HCT116 (cell line): ENCODE results near the gene TMC1. TPM values are rescaled to one million over a fixed set of nuclear protein-coding genes. Genes with fewer than 3 reads are reported as not detected.

Source experiments
- ATAC-seq: fragments of 200-7000 bp; cut with Tn5 transposase; 2 replicates; pipeline ENCODE4 v1.9.1; 2020; ENCODE audit warnings: mild to moderate bottlenecking, moderate library complexity
- BruUV-seq: library from RNA; stranded (reverse); fragments of 400-500 nt; replicated peaks from 2 replicates; lab custom pipeline; 2021; lab: Mats Ljungman, UMichigan
- CTCF ChIA-PET: fragments of 300-600 bp; sonication (Branson Sonifier 250); formaldehyde crosslinking; loops from one replicate; lab custom pipeline; 2021; ENCODE audit warnings: antibody characterized with exemption; lab: Charles Lee
- POLR2A ChIA-PET: fragments of 300-600, 350-600 bp; sonication (Branson Sonifier 250); formaldehyde crosslinking; loops from one replicate; lab custom pipeline; 2021; ENCODE audit warnings: antibody characterized with exemption; lab: Charles Lee
- RAD21 ChIA-PET, 2 experiments: fragments of 300-600 bp; sonication (Branson Sonifier 250); formaldehyde crosslinking; loops; one replicate each; lab custom pipeline; 2023; ENCODE audit warnings: low total read pairs in 2 of 2; ENCODE audit not compliant: uncharacterized antibody in 2 of 2, unreplicated experiment in 2 of 2, low non-redundant PET in 1 of 2; lab: Charles Lee
- DNase-seq: peaks from one replicate; pipeline ENCODE4 v3.0.0-alpha.2; 2010; ENCODE audit warnings: low read depth, low spot score
- H2AFZ ChIP-seq: fragments of 200-600 bp; shearing (Covaris generic), sonication (generic); 2 replicates; pipeline ENCODE4 v1.6.1; 2017; ENCODE audit warnings: low read depth, mixed run types, mixed read lengths, antibody characterized with exemption, low read length; ENCODE audit not compliant: poor library complexity, severe bottlenecking
- H3K27ac ChIP-seq: 2 replicates; pipeline ENCODE4 v1.5.1; 2012; ENCODE audit warnings: low read depth, low read length
- H3K27me3 ChIP-seq: fragments of 200-600 bp; sonication (generic); 2 replicates; pipeline ENCODE4 v1.6.1; 2016; ENCODE audit warnings: mixed run types, low read length, mixed read lengths; ENCODE audit not compliant: insufficient read depth
- H3K36me3 ChIP-seq, 2 experiments: fragments of 200-500 bp in 1 of 2; fragments of 200-600 bp in 1 of 2; sonication (Bioruptor generic) in 1 of 2; sonication (generic) in 1 of 2; 2 replicates each; pipeline versions ENCODE4 v1.5.1 to v1.6.1; 2014 to 2016; ENCODE audit warnings: low read length in 2 of 2, inconsistent platforms in 1 of 2, mixed read lengths in 1 of 2, mixed run types in 1 of 2; ENCODE audit not compliant: insufficient read depth in 2 of 2, control insufficient read depth in 1 of 2
- H3K4me1 ChIP-seq, 2 experiments: fragments of 200-600 bp in 1 of 2; sonication (generic) in 1 of 2; 2 replicates each; pipeline versions ENCODE4 v1.5.1 to v1.6.1; 2012 to 2017; ENCODE audit warnings: low read length in 2 of 2, inconsistent platforms in 1 of 2, mild to moderate bottlenecking in 1 of 2, mixed read lengths in 1 of 2, mixed run types in 1 of 2, moderate library complexity in 1 of 2; ENCODE audit not compliant: insufficient read depth in 2 of 2, control insufficient read depth in 1 of 2
- H3K4me2 ChIP-seq: fragments of 200-600 bp; sonication (generic); 2 replicates; pipeline ENCODE4 v1.6.1; 2017; ENCODE audit warnings: mixed run types, low read length, mixed read lengths
- H3K4me3 ChIP-seq, 2 experiments: fragments of 200-600 bp in 1 of 2; sonication (generic) in 1 of 2; replicated peaks in 1 of 2; 2 replicates each; pipeline ENCODE4 v1.5.1; 2011 to 2016; ENCODE audit warnings: low read length in 2 of 2, control low read depth in 1 of 2, low read depth in 1 of 2, mild to moderate bottlenecking in 1 of 2, mixed read lengths in 1 of 2, mixed run types in 1 of 2
- H3K79me2 ChIP-seq: fragments of 200-600 bp; sonication (generic); 2 replicates; pipeline ENCODE4 v1.6.1; 2017; ENCODE audit warnings: mild to moderate bottlenecking, mixed run types, low read length, moderate library complexity, mixed read lengths; ENCODE audit not compliant: insufficient read depth
- H3K9ac ChIP-seq: fragments of 200-600 bp; sonication (generic); 2 replicates; pipeline ENCODE4 v1.6.1; 2016; ENCODE audit warnings: low read length, mixed read lengths
- H3K9me2 ChIP-seq: fragments of 200-600 bp; sonication (generic), shearing (Covaris generic); 2 replicates; pipeline ENCODE4 v1.6.1; 2017; ENCODE audit warnings: mixed run types, mild to moderate bottlenecking, moderate library complexity; ENCODE audit not compliant: insufficient read depth
- H3K9me3 ChIP-seq, 2 experiments: fragments of 200-500 bp in 1 of 2; fragments of 200-600 bp in 1 of 2; sonication (Bioruptor generic) in 1 of 2; sonication (generic) in 1 of 2; 2 replicates each; pipeline ENCODE4 v1.6.1; 2014 to 2017; ENCODE audit warnings: low read length in 2 of 2, mixed read lengths in 2 of 2, inconsistent platforms in 1 of 2, low read depth in 1 of 2, mild to moderate bottlenecking in 1 of 2, mixed run types in 1 of 2, moderate library complexity in 1 of 2; ENCODE audit not compliant: control insufficient read depth in 1 of 2, insufficient read depth in 1 of 2
- H4K20me1 ChIP-seq: fragments of 200-600 bp; sonication (generic), shearing (Covaris generic); 2 replicates; pipeline ENCODE4 v1.6.1; 2017; ENCODE audit warnings: mixed run types, mild to moderate bottlenecking, moderate library complexity; ENCODE audit not compliant: insufficient read depth
- CBX3 ChIP-seq: IDR thresholded peaks from 2 replicates; pipeline ENCODE4 v1.6.1; 2012; ENCODE audit warnings: low read depth
- CEBPB ChIP-seq: IDR thresholded peaks from 2 replicates; pipeline ENCODE4 v1.6.1; 2012; ENCODE audit warnings: low read depth
- EGR1 ChIP-seq: IDR thresholded peaks from 2 replicates; pipeline ENCODE4 v1.6.1; 2012; ENCODE audit warnings: low read depth
- EZH2 ChIP-seq: fragments of 200-600 bp; sonication (generic); IDR thresholded peaks from 2 replicates; pipeline ENCODE4 v1.6.1; 2017; ENCODE audit warnings: antibody characterized with exemption, mixed run types
- EZH2phosphoT487 ChIP-seq: fragments of 200-600 bp; IDR thresholded peaks from 2 replicates; pipeline ENCODE4 v1.6.1; 2018; ENCODE audit warnings: antibody characterized with exemption, borderline replicate concordance
- JUND ChIP-seq: IDR thresholded peaks from 2 replicates; pipeline ENCODE4 v1.6.1; 2012
- POLR2A ChIP-seq: IDR thresholded peaks from 2 replicates; pipeline ENCODE4 v1.7.0; 2011; ENCODE audit warnings: borderline replicate concordance; ENCODE audit not compliant: insufficient read depth, insufficient read length; ENCODE audit errors: extremely low read depth
- RAD21 ChIP-seq: IDR thresholded peaks from 2 replicates; pipeline ENCODE4 v1.6.1; 2012; ENCODE audit warnings: low read depth, mild to moderate bottlenecking
- YY1 ChIP-seq: IDR thresholded peaks from 2 replicates; pipeline ENCODE4 v1.6.1; 2011; ENCODE audit warnings: low read length, low read depth, moderate library complexity, mild to moderate bottlenecking; ENCODE audit not compliant: insufficient replicate concordance; ENCODE audit errors: extremely low read depth
- ZFX ChIP-seq: fragments of 450-650 bp; IDR thresholded peaks from 2 replicates; pipeline ENCODE4 v1.6.1; 2017
- ZNF274 ChIP-seq: fragments of 200-500 bp; sonication (Bioruptor generic); IDR thresholded peaks from 2 replicates; pipeline ENCODE4 v1.6.1; 2014; ENCODE audit warnings: mild to moderate bottlenecking, low read depth, low read length, inconsistent platforms
- intact Hi-C: fragments of 100-400 bp; cut with micrococcal nuclease; formaldehyde crosslinking; loops from 2 replicates; pipeline ENCODE4 v1.10.0; 2022
- total RNA-seq: library from RNA; stranded (reverse); gene quantifications from one replicate; pipeline ENCODE4 v1.2.1, GENCODE V29; 2021; ENCODE audit not compliant: unreplicated experiment
- TF ChIP-seq, protein P1 (sequence below): IDR thresholded peaks from 2 replicates; pipeline ENCODE4 v1.6.1; 2011; ENCODE audit warnings: mild to moderate bottlenecking, low read length, moderate library complexity; ENCODE audit not compliant: insufficient replicate concordance; ENCODE audit errors: extremely low read depth
- TF ChIP-seq, protein P2 (sequence below): IDR thresholded peaks from 2 replicates; pipeline ENCODE4 v1.6.1; 2012
- TF ChIP-seq, protein P3 (sequence below), 3 experiments: fragments of 200-600 bp in 1 of 3; sonication (generic) in 1 of 3; IDR thresholded peaks in 2 of 3; conservative IDR thresholded peaks in 1 of 3; 2 replicates each; pipeline ENCODE4 v1.5.1; 2012 to 2017; ENCODE audit warnings: low read depth in 2 of 3, low read length in 2 of 3, antibody characterized with exemption in 1 of 3, borderline replicate concordance in 1 of 3, control low read depth in 1 of 3, mild to moderate bottlenecking in 1 of 3, mixed read lengths in 1 of 3, mixed run types in 1 of 3, moderate library complexity in 1 of 3; ENCODE audit not compliant: insufficient read depth in 1 of 3

TMC1 gene
- total RNA-seq, 1 experiment from 2014 or later = 0.57 TPM

DNA sequence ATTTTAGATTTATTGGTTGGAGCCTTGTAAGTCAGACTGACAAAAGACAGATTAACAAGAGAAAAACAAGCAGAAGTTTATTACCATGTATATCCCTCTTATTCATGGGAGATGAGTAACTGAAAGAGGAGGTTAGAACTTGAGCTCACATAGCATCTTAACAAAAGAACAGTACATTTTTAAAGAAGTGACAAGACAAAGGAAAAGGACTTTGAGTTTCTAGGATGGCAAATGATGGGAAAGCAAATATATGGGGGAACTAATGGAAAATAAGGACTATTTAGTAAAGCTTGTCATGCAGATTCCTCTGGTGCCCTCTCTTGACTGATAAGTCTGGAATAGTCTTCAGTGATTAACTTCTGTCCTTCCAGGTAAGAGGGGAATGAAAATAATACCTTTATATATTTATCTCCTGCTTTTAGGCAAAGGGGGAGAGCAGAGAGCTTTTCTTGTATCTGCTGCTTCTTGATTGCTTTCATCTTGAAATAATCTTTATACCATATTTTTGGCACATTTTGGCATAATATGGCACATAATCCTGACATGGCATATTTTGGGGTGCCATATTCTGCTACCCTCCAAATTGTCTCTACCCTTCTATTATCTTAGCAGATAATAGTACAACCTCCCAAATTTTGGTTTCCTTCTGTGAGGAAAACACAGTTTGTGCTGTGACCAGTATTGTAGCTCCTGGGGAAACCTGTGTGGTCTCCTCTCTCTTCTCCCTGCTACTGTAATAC lies 206.8 kb downstream of the TMC1 start:
- DNase-seq = no peak
- ChIA-PET CTCF (no interaction called here), RAD21 (no interaction called here), POLR2A (no interaction called here)
- Histone ChIP-seq H4K20me1 (no peaks in the 10 kb centered on the region), H3K36me3 (no peaks in the 10 kb centered on the region), H3K27ac (no peak overlapping the region), H3K9me2 (no peaks in the 10 kb centered on the region), H3K9ac (no peak overlapping the region), H2AFZ (no peak overlapping the region), H3K4me1 (no peaks in the 10 kb centered on the region), H3K79me2 (no peaks in the 10 kb centered on the region), H3K9me3 (no peaks in the 10 kb centered on the region), H3K4me2 (no peak overlapping the region), H3K4me3 (no peak overlapping the region), H3K27me3 (no peaks in the 10 kb centered on the region)
- TF ChIP-seq CBX3 (no peak), RAD21 (peak; percentile 36; the same call in 1 of the 2 replicates)
- no peak for ATAC-seq
- BruUV-seq = no TSS peak
- intact Hi-C loops = no loop called here

DNA sequence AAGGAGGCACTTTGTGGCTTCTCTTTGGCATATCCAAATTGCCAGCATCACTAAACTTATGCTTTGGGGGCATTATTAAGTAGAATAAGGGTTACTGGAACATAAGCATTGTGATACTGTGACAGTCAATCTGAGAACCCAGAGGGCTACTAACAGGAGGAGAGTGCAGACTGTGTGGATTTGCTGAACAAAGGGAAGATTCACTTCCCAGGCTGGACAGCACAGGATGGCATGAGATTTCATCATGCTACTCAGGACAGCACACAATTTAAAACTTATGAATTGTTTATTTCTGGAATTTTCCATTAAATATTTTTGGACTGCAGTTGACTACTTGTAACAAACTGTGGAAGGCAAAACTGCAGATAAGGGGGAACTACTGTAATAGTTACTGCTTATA lies 212.5 kb downstream of the TMC1 start:
- Histone ChIP-seq H3K4me1 (no peaks in the 10 kb centered on the region), H3K36me3 (no peaks in the 10 kb centered on the region), H2AFZ (no peak overlapping the region), H3K27ac (no peak overlapping the region), H3K9ac (no peak overlapping the region), H3K4me2 (no peak overlapping the region), H3K9me3 (no peaks in the 10 kb centered on the region), H3K4me3 (no peak overlapping the region), H4K20me1 (no peaks in the 10 kb centered on the region), H3K27me3 (no peaks in the 10 kb centered on the region), H3K9me2 (no peaks in the 10 kb centered on the region), H3K79me2 (no peaks in the 10 kb centered on the region)
- no peak for ATAC-seq
- intact Hi-C loops = no loop called here
- RAD21 ChIA-PET = no interaction called here
- POLR2A ChIA-PET = no interaction called here
- CTCF ChIA-PET = no interaction called here
- BruUV-seq = no TSS peak
- DNase-seq = no peak
- TF ChIP-seq EGR1 (no peak), CEBPB (no peak), ZFX (no peak), YY1 (no peak), POLR2A (no peak), EZH2 (no peak), EZH2phosphoT487 (no peak), ZNF274 (no peak), JUND (no peak)
- TF ChIP-seq, protein P1, sequence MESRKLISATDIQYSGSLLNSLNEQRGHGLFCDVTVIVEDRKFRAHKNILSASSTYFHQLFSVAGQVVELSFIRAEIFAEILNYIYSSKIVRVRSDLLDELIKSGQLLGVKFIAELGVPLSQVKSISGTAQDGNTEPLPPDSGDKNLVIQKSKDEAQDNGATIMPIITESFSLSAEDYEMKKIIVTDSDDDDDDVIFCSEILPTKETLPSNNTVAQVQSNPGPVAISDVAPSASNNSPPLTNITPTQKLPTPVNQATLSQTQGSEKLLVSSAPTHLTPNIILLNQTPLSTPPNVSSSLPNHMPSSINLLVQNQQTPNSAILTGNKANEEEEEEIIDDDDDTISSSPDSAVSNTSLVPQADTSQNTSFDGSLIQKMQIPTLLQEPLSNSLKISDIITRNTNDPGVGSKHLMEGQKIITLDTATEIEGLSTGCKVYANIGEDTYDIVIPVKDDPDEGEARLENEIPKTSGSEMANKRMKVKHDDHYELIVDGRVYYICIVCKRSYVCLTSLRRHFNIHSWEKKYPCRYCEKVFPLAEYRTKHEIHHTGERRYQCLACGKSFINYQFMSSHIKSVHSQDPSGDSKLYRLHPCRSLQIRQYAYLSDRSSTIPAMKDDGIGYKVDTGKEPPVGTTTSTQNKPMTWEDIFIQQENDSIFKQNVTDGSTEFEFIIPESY = no peak
- TF ChIP-seq, protein P2, sequence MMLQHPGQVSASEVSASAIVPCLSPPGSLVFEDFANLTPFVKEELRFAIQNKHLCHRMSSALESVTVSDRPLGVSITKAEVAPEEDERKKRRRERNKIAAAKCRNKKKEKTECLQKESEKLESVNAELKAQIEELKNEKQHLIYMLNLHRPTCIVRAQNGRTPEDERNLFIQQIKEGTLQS = no peak
- TF ChIP-seq, protein P3, sequence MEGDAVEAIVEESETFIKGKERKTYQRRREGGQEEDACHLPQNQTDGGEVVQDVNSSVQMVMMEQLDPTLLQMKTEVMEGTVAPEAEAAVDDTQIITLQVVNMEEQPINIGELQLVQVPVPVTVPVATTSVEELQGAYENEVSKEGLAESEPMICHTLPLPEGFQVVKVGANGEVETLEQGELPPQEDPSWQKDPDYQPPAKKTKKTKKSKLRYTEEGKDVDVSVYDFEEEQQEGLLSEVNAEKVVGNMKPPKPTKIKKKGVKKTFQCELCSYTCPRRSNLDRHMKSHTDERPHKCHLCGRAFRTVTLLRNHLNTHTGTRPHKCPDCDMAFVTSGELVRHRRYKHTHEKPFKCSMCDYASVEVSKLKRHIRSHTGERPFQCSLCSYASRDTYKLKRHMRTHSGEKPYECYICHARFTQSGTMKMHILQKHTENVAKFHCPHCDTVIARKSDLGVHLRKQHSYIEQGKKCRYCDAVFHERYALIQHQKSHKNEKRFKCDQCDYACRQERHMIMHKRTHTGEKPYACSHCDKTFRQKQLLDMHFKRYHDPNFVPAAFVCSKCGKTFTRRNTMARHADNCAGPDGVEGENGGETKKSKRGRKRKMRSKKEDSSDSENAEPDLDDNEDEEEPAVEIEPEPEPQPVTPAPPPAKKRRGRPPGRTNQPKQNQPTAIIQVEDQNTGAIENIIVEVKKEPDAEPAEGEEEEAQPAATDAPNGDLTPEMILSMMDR (IDR thresholded peaks at IDR 0.05 in 2 of 3, conservative IDR thresholded peaks at IDR 0.05 in 1 of 3; ENCODE audit: borderline replicate concordance in 1 of 3, insufficient read depth in 1 of 3, low read depth in 2 of 3, low read length in 2 of 3) = no peak
